Jurkat, Clone E6-1 (cell line): ENCODE measurements around the gene SMYD2. TPM values are rescaled to one million over a fixed set of nuclear protein-coding genes. Genes with fewer than 3 reads are reported as not detected.
A peak's percentile ranks its signal among the peaks of the same experiment; 100 is the strongest.

Experiments used
- DNase-seq: peaks from one replicate; pipeline ENCODE4 v3.0.0-alpha.2; 2011; ENCODE audit warnings: low read depth, low spot score
- H3K4me3 ChIP-seq: 2 replicates; pipeline ENCODE4 v1.5.1; 2011; ENCODE audit warnings: mild to moderate bottlenecking, low read length, control low read depth, moderate library complexity
- polyA plus RNA-seq: library from polyadenylated mRNA; unstranded; fragments of >200 nt; gene quantifications from one replicate; pipeline ENCODE4 v1.2.1, GENCODE V29; 2012; ENCODE audit warnings: missing spikeins; ENCODE audit not compliant: insufficient read length, insufficient read depth

The SMYD2 gene
- 68.9 TPM for polyA plus RNA-seq

GRCh38 chr1:214281021-214281719, at the start of gene SMYD2:
SMYD2 (plus strand) TSS chr1:214281159; CDS start chr1:214281255, 96 bp downstream.
- peak within 1 kb of the TSS; percentile 88 for H3K4me3 ChIP-seq
- peak; percentile 41 for DNase-seq

GRCh38 chr1:214233856-214234634, 46.9 kb upstream of the SMYD2 start:
- no peak overlapping the region for H3K4me3 ChIP-seq
- no peak for DNase-seq

DNA sequence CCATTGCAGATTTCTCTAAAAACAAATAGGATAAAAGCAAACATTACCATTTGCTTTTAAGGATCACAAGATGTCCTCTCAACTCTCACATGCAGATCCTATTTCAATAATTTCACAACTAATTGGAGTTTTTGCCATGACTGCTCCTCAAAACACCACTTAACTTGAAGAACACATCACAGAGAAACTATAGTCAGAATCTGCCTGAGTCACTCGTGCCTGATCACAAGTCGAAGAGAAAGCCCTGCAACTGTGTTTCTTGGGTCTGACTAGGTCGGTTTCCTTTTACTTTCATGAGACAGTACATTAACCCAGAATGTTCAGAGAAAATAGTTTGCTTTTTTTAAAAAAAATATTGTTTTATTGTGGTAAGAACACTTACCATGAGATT, 46.3 kb upstream of the SMYD2 start:
- DNase-seq = no peak
- no peak overlapping the region for H3K4me3 ChIP-seq

DNA sequence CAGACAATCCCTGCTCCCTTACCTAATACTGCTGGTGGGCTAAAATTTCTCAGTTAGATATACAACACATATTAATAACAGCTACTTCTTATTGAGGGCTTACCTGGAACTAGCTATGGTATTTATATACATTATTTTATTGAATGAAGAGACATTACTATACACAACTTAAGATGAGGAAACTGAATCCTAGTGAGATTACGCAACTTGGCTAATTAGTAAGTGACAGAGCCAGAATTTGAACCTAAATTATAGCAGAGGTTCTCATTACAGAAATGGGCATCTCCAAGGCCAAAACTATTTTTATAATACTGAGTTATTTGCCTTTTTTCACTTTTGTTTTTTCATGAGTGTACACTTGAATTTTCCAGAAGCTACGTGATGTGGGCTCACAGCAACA, 44.5 kb upstream of the SMYD2 start:
- DNase-seq = no peak

GRCh38 chr1:214241060-214241459, 39.9 kb upstream of the SMYD2 start:
- no peak for DNase-seq
- H3K4me3 ChIP-seq = no peak overlapping the region

More for the DNA sequence above, 44.5 kb upstream of the SMYD2 start:
- no peak overlapping the region for H3K4me3 ChIP-seq

GRCh38 chr1:214244252-214244651, 36.7 kb upstream of the SMYD2 start:
- DNase-seq = no peak
- no peak overlapping the region for H3K4me3 ChIP-seq

GRCh38 chr1:214244841-214245240, 36.1 kb upstream of the SMYD2 start:
- no peak overlapping the region for H3K4me3 ChIP-seq
- no peak for DNase-seq

DNA sequence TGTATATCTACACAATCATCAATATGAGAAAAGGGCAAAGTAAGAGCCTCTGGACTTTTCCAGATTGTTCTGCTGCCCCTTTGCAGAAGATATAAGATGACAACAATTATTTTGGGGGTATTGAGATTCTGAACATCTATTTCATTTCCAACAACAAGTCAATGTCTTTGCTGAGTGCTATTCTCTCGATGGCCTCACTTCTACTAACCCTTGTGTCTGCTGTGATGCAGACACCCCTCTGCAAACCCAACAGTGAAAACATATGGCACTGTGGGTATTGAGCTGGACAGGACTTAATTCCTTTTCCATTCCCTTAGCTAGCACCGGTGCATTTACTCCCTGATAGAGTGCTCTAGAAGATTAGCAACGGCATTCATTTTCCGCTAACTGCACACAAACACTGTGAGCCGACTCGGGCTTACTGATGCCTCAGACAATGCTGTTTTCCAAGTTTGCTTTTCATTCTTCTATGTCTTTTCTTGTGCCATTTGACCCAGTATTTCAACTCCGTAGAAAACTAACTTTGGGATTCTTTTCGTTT, 33.4 kb upstream of the SMYD2 start:
- no peak overlapping the region for H3K4me3 ChIP-seq
- no peak for DNase-seq

- H3K4me3 ChIP-seq = no peak overlapping the region
These were observed 32.5 kb upstream of the SMYD2 start for GRCh38 chr1:214248311-214249085.

GRCh38 chr1:214249651-214250050, 31.3 kb upstream of the SMYD2 start:
- no peak overlapping the region for H3K4me3 ChIP-seq
- no peak for DNase-seq

More at GRCh38 chr1:214248311-214249085, 32.5 kb upstream of the SMYD2 start:
- no peak for DNase-seq

DNA sequence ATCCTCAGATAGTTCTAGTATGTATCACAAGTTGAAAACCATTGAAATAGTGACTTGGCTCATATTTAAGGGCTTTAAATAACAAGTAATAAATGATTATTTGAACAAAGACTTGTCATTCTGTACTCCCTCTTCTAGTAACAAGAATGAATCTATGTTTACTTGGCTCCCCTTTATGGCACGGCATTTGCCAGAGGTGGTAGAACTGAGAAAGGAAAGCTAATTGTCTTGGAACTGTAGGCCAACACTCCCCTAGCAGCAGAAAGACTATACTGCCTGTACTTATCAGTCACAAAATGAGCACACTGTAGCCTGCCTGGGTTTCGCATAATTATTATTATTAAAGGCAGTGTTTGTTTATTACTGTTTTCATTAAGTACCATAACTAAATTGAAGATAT, 29.6 kb upstream of the SMYD2 start:
- DNase-seq = no peak

DNA sequence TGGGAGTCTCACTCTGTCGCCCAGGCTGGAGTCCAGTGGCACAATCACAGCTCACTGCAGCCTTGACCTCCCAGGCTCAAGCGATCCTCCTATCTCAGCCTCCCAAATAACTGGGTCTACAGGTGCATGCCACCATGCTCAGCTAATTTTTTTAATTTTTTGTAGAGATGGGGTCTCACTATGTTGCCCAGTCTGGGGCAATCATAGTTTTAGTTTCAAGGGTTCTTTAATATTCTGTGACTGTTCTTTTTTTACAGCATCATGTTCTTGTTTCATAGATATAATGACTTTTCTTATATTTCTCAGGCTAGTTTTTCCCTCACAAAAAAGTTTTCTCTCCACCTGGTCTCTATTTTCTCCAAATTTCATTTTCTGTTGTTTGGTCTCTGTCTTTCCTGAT, 25.4 kb upstream of the SMYD2 start:
- H3K4me3 ChIP-seq = no peak overlapping the region
- no peak for DNase-seq

More for the DNA sequence above, 29.6 kb upstream of the SMYD2 start:
- H3K4me3 ChIP-seq = no peak overlapping the region

GRCh38 chr1:214259353-214259977, 21.5 kb upstream of the SMYD2 start:
- no peak overlapping the region for H3K4me3 ChIP-seq
- no peak for DNase-seq

DNA sequence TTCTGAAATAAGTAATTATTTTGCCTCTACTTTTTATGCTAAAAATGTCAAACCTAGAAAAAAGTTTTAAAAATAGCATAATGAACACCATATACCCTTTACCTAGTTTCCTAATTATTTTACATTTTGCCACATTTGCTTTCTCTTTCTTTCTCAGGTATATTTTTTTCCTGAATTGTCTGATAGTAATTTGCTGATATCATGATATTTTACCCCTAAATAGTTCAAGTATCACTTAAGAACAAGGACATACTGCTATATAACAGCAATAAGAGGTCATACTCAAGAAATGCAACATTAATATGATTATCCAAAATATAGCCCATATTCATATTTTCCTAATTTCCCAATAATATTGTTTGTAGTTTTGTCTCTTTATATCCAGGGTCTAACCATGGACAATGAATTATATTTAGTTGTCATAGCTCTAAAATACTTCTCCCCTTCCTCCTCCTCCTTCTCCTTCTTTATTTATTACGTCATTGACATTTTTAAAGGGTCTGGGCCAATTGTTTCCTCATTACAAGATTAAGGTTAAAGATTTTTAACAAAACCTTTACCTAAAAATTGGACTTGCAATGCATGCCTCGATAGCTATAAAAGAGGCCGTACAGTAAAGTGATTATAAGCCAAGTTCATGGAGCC, 20.3 kb upstream of the SMYD2 start:
- no peak overlapping the region for H3K4me3 ChIP-seq
- DNase-seq = no peak

- DNase-seq = peak; percentile 48
- no peak overlapping the region for H3K4me3 ChIP-seq
These were observed 19.5 kb upstream of the SMYD2 start for GRCh38 chr1:214261206-214262123.

- DNase-seq = no peak
- no peak overlapping the region for H3K4me3 ChIP-seq
These were observed 16.8 kb upstream of the SMYD2 start for GRCh38 chr1:214264196-214264595.

GRCh38 chr1:214264976-214265375, 16.0 kb upstream of the SMYD2 start:
- no peak for DNase-seq
- H3K4me3 ChIP-seq = no peak overlapping the region
